ENCODE results near the gene MSI2. TPM values are rescaled to one million over a fixed set of nuclear protein-coding genes. Genes with fewer than 3 reads are reported as not detected.

Gene MSI2
- total RNA-seq, 3 donors from 2014 or later, result 13.4 to 89.1 (median 71.1) TPM

DNA sequence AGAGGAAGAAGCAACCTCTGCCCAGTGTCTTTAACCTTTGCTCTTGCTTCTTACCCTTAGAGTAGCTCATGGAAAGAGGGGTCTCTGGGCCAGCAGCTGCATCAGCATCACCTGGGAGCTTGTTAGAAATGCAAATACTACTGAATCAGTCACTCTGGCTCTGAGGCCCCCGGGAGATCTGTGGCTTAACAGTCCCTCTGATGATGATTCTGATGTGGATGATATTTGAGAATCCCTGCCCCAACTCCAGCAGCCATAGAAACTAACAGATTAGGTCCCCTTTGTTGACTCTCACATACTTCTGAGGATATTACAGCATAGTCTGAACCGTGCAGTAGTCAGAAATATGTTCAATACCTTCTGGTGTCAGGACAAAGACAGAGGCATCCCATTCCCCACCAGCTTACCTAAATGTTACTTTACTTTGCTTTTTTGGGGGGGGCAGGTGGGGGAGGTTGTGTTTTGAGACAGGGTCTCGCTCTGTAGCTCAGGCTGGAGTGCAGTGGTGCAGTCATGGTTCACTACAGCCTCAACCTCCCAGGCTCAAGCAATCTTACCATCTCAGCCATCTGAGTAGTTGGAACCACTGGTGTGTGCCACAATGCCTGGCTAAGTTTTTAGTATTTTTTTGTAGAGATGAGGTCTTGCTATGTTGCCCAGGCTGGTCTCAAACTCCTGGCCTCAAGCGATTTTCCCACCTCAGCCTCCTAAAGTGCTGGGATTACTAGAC is 268.7 kb downstream of the MSI2 start:
- Histone ChIP-seq H3K4me3 (no peak overlapping the region), H3K9me3 (no peaks in the 10 kb centered on the region), H3K36me3 (no peaks in the 10 kb centered on the region), H3K27ac (no peak overlapping the region), H3K27me3 (no peaks in the 10 kb centered on the region), H3K4me1 (no peaks in the 10 kb centered on the region)
- no peak for TF ChIP-seq CTCF (IDR thresholded peaks at IDR 0.05)
- no peak for TF ChIP-seq POLR2A (IDR thresholded peaks at IDR 0.05)
- TF ChIP-seq POLR2AphosphoS5 (IDR thresholded peaks at IDR 0.05), result no peak
- DNase-seq (ENCODE audit: low spot score in 2 of 2), result no peak
- intact Hi-C loops (cut with DNase I; ENCODE audit: low total_unique reads), result no loop called here

- Histone ChIP-seq H3K27ac (peak overlapping the region; percentile 29 to 55), H3K4me1 (no peaks in the 10 kb centered on the region)
- no peak for DNase-seq (ENCODE audit: low spot score in 2 of 2)
Observed at GRCh38 chr17:57527221-57528057, 271.1 kb downstream of the MSI2 start.

GRCh38 chr17:57528058-57528451 is 271.7 kb downstream of the MSI2 start:
- Histone ChIP-seq H3K9me3 (no peaks in the 10 kb centered on the region), H3K27ac (peak overlapping the region in 1 of 2 donors; percentile 55), H3K4me3 (no peak overlapping the region), H3K36me3 (no peaks in the 10 kb centered on the region), H3K4me1 (no peaks in the 10 kb centered on the region), H3K27me3 (no peaks in the 10 kb centered on the region)
- no peak for TF ChIP-seq POLR2AphosphoS5 (IDR thresholded peaks at IDR 0.05)
- TF ChIP-seq CTCF (IDR thresholded peaks at IDR 0.05), result no peak
- no peak for TF ChIP-seq POLR2A (IDR thresholded peaks at IDR 0.05)
- DNase-seq (ENCODE audit: low spot score in 2 of 2), result no peak
- intact Hi-C loops (cut with DNase I; ENCODE audit: low total_unique reads), result no loop called here

More at GRCh38 chr17:57527221-57528057, 271.1 kb downstream of the MSI2 start:
- Histone ChIP-seq H3K27me3 (no peaks in the 10 kb centered on the region), H3K4me3 (no peak overlapping the region), H3K9me3 (no peaks in the 10 kb centered on the region), H3K36me3 (no peaks in the 10 kb centered on the region)
- intact Hi-C loops (cut with DNase I; ENCODE audit: low total_unique reads), result no loop called here
- TF ChIP-seq POLR2A (IDR thresholded peaks at IDR 0.05) (no peak), POLR2AphosphoS5 (IDR thresholded peaks at IDR 0.05) (no peak), CTCF (IDR thresholded peaks at IDR 0.05) (no peak)

DNA sequence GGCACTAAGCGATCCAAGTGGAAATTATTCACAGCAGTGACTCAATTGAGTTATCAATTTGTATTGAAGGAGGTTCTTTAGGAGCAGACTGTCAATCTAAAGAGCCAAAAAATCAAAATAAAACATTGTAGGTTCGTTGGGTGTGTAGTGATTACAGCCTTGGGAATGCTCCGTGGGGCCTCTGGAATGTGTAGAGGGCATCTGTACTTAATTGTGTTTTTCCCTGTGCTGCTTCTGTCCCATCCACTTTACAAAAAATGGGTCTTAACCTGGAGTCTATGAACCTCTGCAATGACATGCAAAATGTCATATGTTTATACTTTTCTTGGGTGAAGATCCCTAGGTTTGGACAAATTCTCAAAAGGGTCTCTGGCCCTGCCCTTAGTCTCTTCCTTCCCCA is 273.7 kb downstream of the MSI2 start:
- no peak overlapping the region for H3K27ac ChIP-seq
- no peaks in the 10 kb centered on the region for H3K27me3 ChIP-seq
- no peak overlapping the region for H3K4me3 ChIP-seq
- no peak for DNase-seq (ENCODE audit: low spot score in 2 of 2)
- H3K4me1 ChIP-seq, result peaks cover 0 to 2% of the 10 kb centered on the region in 2 donors
- no peaks in the 10 kb centered on the region for H3K9me3 ChIP-seq
- intact Hi-C loops (cut with DNase I; ENCODE audit: low total_unique reads), result no loop called here
- TF ChIP-seq POLR2AphosphoS5 (IDR thresholded peaks at IDR 0.05) (no peak), POLR2A (IDR thresholded peaks at IDR 0.05) (no peak), CTCF (IDR thresholded peaks at IDR 0.05) (no peak)
- H3K36me3 ChIP-seq, result no peaks in the 10 kb centered on the region

- Histone ChIP-seq H3K4me3 (no peak overlapping the region), H3K27ac (no peak overlapping the region), H3K36me3 (no peaks in the 10 kb centered on the region), H3K4me1 (peaks cover 0 to 7% of the 10 kb centered on the region in 2 donors), H3K9me3 (no peaks in the 10 kb centered on the region), H3K27me3 (no peaks in the 10 kb centered on the region)
- intact Hi-C loops (cut with DNase I; ENCODE audit: low total_unique reads), result no loop called here
- no peak for DNase-seq (ENCODE audit: low spot score in 2 of 2)
- TF ChIP-seq CTCF (IDR thresholded peaks at IDR 0.05), result no peak
- TF ChIP-seq POLR2A (IDR thresholded peaks at IDR 0.05), result no peak
- TF ChIP-seq POLR2AphosphoS5 (IDR thresholded peaks at IDR 0.05), result no peak
Observed at GRCh38 chr17:57530508-57530907, 274.2 kb downstream of the MSI2 start.
